K562 (cell line): Measurements from ENCODE around the gene MRPL22. TPM values are rescaled to one million over a fixed set of nuclear protein-coding genes. Genes with fewer than 3 reads are reported as not detected.
"Not testable (repeated sequence)": the region's sequence is repeated elsewhere in the genome, so short reads cannot be mapped to it uniquely, and the experiment has no call there.

Experiments used
- CXXC5 ChIP-seq: fragments of 250-450 bp; sonication (Bioruptor Pico); IDR thresholded peaks from 2 replicates; pipeline ENCODE4 v1.8.0; 2022; ENCODE audit warnings: inconsistent platforms, mild to moderate bottlenecking, moderate library complexity
- DMBX1 ChIP-seq: fragments of 250-450 bp; sonication (Bioruptor Pico); IDR thresholded peaks from 2 replicates; pipeline ENCODE4 v1.8.0; 2022; ENCODE audit warnings: inconsistent platforms, mild to moderate bottlenecking, moderate library complexity, borderline replicate concordance
- GTF2A2 ChIP-seq: IDR thresholded peaks from 2 replicates; pipeline ENCODE4 v1.6.1; 2016; ENCODE audit warnings: mild to moderate bottlenecking, missing genetic modification characterization, missing compliant biosample characterization
- HINFP ChIP-seq: fragments of 450-650 bp; conservative IDR thresholded peaks from 2 replicates; pipeline ENCODE4 v1.6.1; 2016; ENCODE audit warnings: missing genetic modification characterization, low read depth, mild to moderate bottlenecking, control low read depth, missing compliant biosample characterization
- ID3 ChIP-seq, 2 experiments: fragments of 250-450 bp in 1 of 2; fragments of 450-650 bp in 1 of 2; sonication (Bioruptor Pico) in 1 of 2; IDR thresholded peaks; 2 replicates each; pipeline versions ENCODE4 v1.6.1 to v1.8.0; 2016 to 2021; ENCODE audit warnings: mild to moderate bottlenecking in 2 of 2, moderate library complexity in 2 of 2, missing compliant biosample characterization in 1 of 2, missing genetic modification characterization in 1 of 2
- IRF9 ChIP-seq: fragments of 450-650 bp; IDR thresholded peaks from 2 replicates; pipeline ENCODE4 v1.6.1; 2016; ENCODE audit warnings: missing biosample characterization, missing genetic modification characterization
- NR4A1 ChIP-seq, 2 experiments: fragments of 250-450 bp in 1 of 2; fragments of 450-650 bp in 1 of 2; sonication (Bioruptor Pico) in 1 of 2; IDR thresholded peaks; 2 replicates each; pipeline versions ENCODE4 v1.4.0 to v1.6.1; 2016 to 2020; ENCODE audit warnings: mild to moderate bottlenecking in 2 of 2, missing compliant biosample characterization in 1 of 2, missing genetic modification characterization in 1 of 2, moderate library complexity in 1 of 2
- ZNF311 ChIP-seq: fragments of 250-450 bp; sonication (Bioruptor Pico); IDR thresholded peaks from 2 replicates; pipeline ENCODE4 v1.4.0; 2020; ENCODE audit warnings: mild to moderate bottlenecking, moderate library complexity
- ZNF583 ChIP-seq: fragments of 250-450 bp; sonication (Bioruptor Pico); IDR thresholded peaks from 2 replicates; pipeline ENCODE4 v1.4.0; 2020
- polyA plus RNA-seq, 8 experiments: library from polyadenylated mRNA; depleted of rRNA in 4 of 8; stranded (reverse) in 5 of 8; unstranded in 3 of 8; fragments of >200 nt; fragmentation: Nextera tagmentation in 2 of 8; fragmentation: Illumina TruSeq in 1 of 8; extraction: Ambion mirVana in 2 of 8; extraction: Trizol in 1 of 8; gene quantifications; 2 replicates each; pipeline versions ENCODE4 v1.2.1 to v1.2.3, GENCODE V29; 2011 to 2014; ENCODE audit warnings: inconsistent platforms in 1 of 8, missing spikeins in 1 of 8
- total RNA-seq, 7 experiments: library from RNA; depleted of rRNA in 6 of 7; stranded (reverse); fragments of >200 nt in 6 of 7; fragmentation: Illumina TruSeq in 2 of 7; extraction: Trizol in 2 of 7; gene quantifications; 2 replicates each; pipeline versions ENCODE4 v1.2.1 to v1.2.3, GENCODE V29; 2011 to 2021; ENCODE audit warnings: low replicate concordance in 1 of 7

Gene MRPL22
- total and polyA plus RNA-seq, 9 of the 15 experiments (the other 6 are each of a cell fraction or from before 2014, with no cell fraction given): 41.1 to 424 (median 102) TPM

- TF ChIP-seq DMBX1 (peak; percentile 89), HINFP (tag) (0 out of 2 replicates have a peak, but pooled peaks have one; percentile 36), NR4A1 (tag; IDR thresholded peaks at IDR 0.05) (peak; percentile 82; the same call in 1 of the 2 replicates), CXXC5 (CRISPR knock-in tag) (peak; percentile 62), ZNF311 (peak; percentile 77; the same call in 1 of the 2 replicates), IRF9 (peak; percentile 53; the same call in 1 of the 2 replicates), ZNF583 (0 out of 2 replicates have a peak, but pooled peaks have one; percentile 50), GTF2A2 (tag) (peak; percentile 72), ID3 (CRISPR knock-in tag; IDR thresholded peaks at IDR 0.05) (0 out of 2 replicates have a peak, but pooled peaks have one; percentile 9), ID3 (tag; IDR thresholded peaks at IDR 0.05) (peak; percentile 79; the same call in 1 of the 2 replicates)
- not testable (repeated sequence) for TF ChIP-seq NR4A1 (CRISPR knock-in tag; IDR thresholded peaks at IDR 0.05)
Measured at GRCh38 chr5:154939387-154939786, 1.5 kb upstream of the MRPL22 start (continued).
